GM12892 (cell line): Measurements from ENCODE around the gene EXOSC3.

Experiments used
- DNase-seq: peaks from one replicate; pipeline ENCODE4 v3.0.0; 2011; ENCODE audit not compliant: insufficient read length
- FAIRE-seq: peaks from 2 replicates; lab custom pipeline; 2011; peaks lifted over from hg19 to GRCh38; lab: Jason Lieb, UNC
- POLR2A ChIP-seq: IDR thresholded peaks from 2 replicates; pipeline ENCODE4 v1.6.1; 2011; ENCODE audit warnings: low read depth, low read length, control low read depth
- POLR2AphosphoS5 ChIP-seq: IDR thresholded peaks from 2 replicates; pipeline ENCODE4 v1.6.1; 2011; ENCODE audit warnings: low read depth, low read length, control low read depth
- TAF1 ChIP-seq: IDR thresholded peaks from 2 replicates; pipeline ENCODE4 v1.6.1; 2011; ENCODE audit warnings: low read depth, mild to moderate bottlenecking, control low read depth, low read length, borderline replicate concordance

Gene EXOSC3

GRCh38 chr9:37747271-37747753, 37.6 kb downstream of the EXOSC3 start:
- FAIRE-seq, result peak; percentile 86
- TF ChIP-seq POLR2AphosphoS5 (no peak), POLR2A (no peak), TAF1 (no peak)
- peak; percentile 72 for DNase-seq

- TF ChIP-seq POLR2AphosphoS5, result no peak
- no peak for TF ChIP-seq TAF1
- TF ChIP-seq POLR2A, result no peak
- DNase-seq (no peak), FAIRE-seq (no peak)
Measured at GRCh38 chr9:37746448-37747270, 38.2 kb downstream of the EXOSC3 start.

- no peak for FAIRE-seq
- DNase-seq, result no peak
- TF ChIP-seq TAF1, result no peak
- no peak for TF ChIP-seq POLR2AphosphoS5
- TF ChIP-seq POLR2A, result no peak
Measured at GRCh38 chr9:37745970-37746369, 38.9 kb downstream of the EXOSC3 start.

GRCh38 chr9:37740631-37741328, 44.1 kb downstream of the EXOSC3 start:
- TF ChIP-seq POLR2AphosphoS5 (no peak), POLR2A (no peak), TAF1 (no peak)
- DNase-seq (no peak), FAIRE-seq (no peak)

- FAIRE-seq, result no peak
- TF ChIP-seq POLR2AphosphoS5 (no peak), POLR2A (no peak), TAF1 (no peak)
- DNase-seq, result no peak
Measured at GRCh38 chr9:37740128-37740527, 44.7 kb downstream of the EXOSC3 start.

- no peak for TF ChIP-seq TAF1
- TF ChIP-seq POLR2A, result no peak
- no peak for TF ChIP-seq POLR2AphosphoS5
- FAIRE-seq (no peak), DNase-seq (no peak)
Measured at GRCh38 chr9:37739222-37739621, 45.6 kb downstream of the EXOSC3 start.

- TF ChIP-seq POLR2A (no peak), POLR2AphosphoS5 (no peak), TAF1 (no peak)
- no peak for DNase-seq
- peak; percentile 5 for FAIRE-seq
Measured at GRCh38 chr9:37732952-37733351, 51.9 kb downstream of the EXOSC3 start.

- FAIRE-seq (no peak), DNase-seq (no peak)
- TF ChIP-seq POLR2AphosphoS5 (no peak), POLR2A (no peak), TAF1 (no peak)
Measured at GRCh38 chr9:37732086-37732741, 52.6 kb downstream of the EXOSC3 start.

- FAIRE-seq, result no peak
- DNase-seq, result no peak
- TF ChIP-seq TAF1 (no peak), POLR2A (no peak), POLR2AphosphoS5 (no peak)
Measured at GRCh38 chr9:37730839-37731238, 54.0 kb downstream of the EXOSC3 start.

GRCh38 chr9:37730256-37730655, 54.6 kb downstream of the EXOSC3 start:
- no peak for FAIRE-seq
- TF ChIP-seq POLR2A, result no peak
- TF ChIP-seq TAF1, result no peak
- TF ChIP-seq POLR2AphosphoS5, result no peak
- no peak for DNase-seq
